NCI-H1694 treated with DMSO at 0.1 percent for 48 hours (cell line): ENCODE measurements around the gene CAMK2A.
A peak's percentile ranks its signal among the peaks of the same experiment; 100 is the strongest.
"Not testable (repeated sequence)": the region's sequence is repeated elsewhere in the genome, so short reads cannot be mapped to it uniquely, and the experiment has no call there.

Experiments
- DNase-seq: peaks from one replicate; lab custom pipeline; 2025; lab: John Stamatoyannopoulos, UW

The CAMK2A gene

DNA sequence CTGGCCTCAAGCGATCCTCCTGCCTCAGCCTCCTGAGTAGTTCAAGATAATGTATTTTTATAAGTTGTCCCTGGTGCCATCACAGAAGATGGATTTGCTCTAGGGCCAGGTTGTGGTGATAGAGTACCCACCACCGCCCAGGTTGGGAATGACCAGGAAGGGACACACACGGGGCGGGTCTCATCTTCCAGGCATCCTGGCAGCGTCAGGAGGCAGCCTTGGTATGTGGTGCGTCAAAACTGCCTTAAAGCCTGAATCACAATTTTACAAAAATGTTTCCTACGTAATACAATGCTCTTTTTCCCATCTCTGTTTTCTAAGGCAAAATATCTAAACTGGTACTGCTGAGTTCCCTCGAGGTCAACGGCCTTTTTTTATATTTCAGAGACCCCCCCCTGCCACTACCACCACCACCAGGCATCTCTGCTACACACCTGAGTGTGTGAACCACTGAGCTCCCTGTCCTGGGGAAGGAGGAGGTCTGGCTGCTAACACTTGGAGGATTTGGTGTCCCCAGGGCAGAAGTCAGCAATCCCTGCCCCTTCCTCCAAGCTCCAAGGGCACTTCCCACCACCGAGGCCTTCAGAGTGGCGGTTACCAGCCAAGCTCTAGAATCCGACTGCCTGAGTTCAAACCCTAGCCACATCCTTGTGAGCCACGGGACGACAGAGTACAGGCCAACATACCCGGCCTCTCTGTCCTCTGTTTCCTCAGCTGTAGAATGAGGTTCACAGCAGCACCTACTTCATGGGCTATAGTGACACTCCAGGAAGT lies 52.4 kb downstream of the CAMK2A start:
- no peak for DNase-seq

DNA sequence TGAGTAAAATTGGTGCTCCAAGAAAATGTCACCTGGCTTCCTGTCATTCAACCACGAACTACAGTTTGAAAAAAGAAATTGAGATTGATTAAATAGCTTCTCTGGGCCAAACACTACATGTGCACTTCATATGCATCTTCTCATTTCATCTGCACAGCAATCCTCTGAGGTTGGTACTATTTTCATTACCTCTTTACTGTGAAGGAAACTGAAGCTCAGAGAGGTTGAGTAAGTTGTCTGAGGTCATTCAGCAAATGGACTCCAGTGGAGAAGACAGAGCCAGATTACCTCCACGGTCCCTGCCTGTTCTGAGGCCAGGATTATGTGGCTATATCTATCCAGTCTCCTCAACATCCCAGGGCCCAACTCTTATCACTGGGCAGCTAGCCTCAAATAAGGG lies 53.3 kb downstream of the CAMK2A start:
- DNase-seq, result no peak

DNA sequence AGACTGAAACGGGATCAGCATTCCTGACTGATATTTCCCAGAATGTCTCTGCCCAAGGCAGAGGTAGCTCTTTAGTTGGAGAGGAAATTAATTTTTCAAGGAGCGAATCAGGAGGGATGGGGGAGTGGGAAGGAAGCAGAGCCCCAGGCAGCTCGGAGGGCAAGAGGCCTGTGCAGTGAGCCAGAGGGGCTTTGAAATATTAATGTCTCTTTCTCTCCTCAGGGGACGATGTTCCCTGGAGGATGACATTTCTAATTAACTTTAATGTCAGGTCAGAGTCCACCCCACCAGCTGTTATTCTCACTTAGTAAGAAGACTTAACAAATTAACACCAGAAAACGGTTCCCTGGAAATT lies 54.1 kb downstream of the CAMK2A start:
- DNase-seq, result no peak

- DNase-seq, result no peak
Observed at GRCh38 chr5:150234576-150235499, 54.7 kb downstream of the CAMK2A start.

- DNase-seq, result not testable (repeated sequence)
Observed at GRCh38 chr5:150233706-150234105, 55.9 kb downstream of the CAMK2A start.

DNA sequence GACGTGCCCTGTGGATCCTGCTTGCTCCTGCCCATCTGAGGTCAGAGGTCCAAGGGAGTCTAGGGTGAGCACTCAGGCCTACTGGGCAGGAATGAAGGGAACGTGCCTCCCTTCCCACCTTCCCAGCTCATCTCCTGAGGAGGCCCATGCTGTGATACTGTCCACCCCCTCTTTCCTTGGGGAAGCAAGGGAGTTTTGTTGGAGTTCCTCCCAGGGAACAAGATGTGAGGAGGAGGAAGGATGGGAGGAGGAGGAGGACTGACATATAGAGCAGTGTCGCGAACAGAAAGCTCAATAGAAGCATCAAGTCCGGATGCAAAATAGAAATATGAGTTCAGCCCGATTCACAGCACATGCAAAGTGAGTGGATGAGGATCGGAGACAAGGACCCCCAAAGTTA lies 58.7 kb downstream of the CAMK2A start:
- no peak for DNase-seq

GRCh38 chr5:150229571-150229970 lies 60.0 kb downstream of the CAMK2A start:
- no peak for DNase-seq

GRCh38 chr5:150227606-150228273 lies 61.8 kb downstream of the CAMK2A start:
- DNase-seq, result no peak

GRCh38 chr5:150227036-150227435 lies 62.5 kb downstream of the CAMK2A start:
- no peak for DNase-seq

DNA sequence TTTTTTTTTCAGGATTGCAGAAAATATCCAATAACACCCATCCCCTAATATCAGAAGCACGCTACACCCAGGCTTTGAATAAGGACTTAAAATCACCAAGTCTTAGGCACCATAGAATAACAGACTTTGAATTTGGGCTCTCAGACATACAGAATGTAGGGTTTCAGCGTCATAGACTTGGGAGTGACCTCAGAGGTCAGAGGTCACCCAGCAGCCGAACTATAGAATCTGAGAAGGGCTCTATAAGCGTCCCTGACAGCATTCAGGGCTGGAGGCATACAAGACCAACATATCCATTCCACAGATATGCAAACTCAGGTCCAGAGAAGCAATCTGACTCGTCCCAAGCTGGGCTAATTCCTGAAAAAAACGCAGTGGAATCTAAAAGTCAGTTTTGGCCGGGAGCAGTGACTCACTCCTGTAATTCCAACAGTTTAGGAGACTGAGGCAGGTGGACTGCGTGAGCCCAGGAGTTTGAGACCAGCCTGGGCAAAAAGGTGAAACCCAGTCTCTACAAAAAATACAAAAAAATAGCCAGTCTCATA lies 65.0 kb downstream of the CAMK2A start:
- DNase-seq, result no peak

- DNase-seq, result no peak
Observed at GRCh38 chr5:150223474-150223873, 66.1 kb downstream of the CAMK2A start.

GRCh38 chr5:150222906-150223305 lies 66.7 kb downstream of the CAMK2A start:
- no peak for DNase-seq

DNA sequence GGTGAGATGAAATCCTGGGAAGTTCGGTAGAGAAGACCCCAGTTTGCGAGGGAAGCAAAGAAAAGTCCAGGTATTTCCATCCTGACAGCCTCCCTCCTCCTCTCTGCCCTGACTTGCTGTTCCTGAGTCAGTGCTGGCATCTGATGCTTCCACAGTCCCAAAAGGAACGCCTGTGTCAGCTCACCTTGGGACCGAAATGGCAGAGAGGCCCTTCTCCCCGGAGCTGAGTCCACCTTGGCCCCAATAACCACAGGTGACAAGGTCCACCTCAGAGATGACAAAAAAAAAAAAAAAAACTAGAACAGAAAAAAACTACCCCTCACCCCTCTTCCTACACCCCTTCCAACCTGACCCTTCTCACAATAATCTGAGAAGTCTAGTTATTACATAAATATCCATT lies 68.1 kb downstream of the CAMK2A start:
- DNase-seq, result no peak

DNA sequence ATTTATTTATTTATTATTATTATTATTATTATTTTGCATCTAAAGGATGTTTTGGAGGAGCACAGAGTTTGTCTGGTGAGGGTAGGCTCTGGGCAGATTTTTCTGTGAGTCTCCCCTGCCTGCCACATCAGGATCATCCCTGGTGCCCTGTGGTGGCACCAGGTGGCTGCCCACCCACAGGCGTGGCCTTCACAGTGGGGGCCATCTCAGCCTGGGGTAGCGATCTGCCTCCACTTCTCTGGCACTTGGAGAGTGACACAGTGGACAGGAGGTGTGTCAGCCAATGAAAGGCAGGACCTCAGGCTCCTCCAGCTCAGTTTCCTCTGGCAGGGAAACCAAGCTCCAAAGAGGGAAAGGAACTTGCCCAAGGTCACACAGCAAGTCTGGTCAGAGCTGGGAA lies 69.7 kb downstream of the CAMK2A start:
- DNase-seq, result no peak

DNA sequence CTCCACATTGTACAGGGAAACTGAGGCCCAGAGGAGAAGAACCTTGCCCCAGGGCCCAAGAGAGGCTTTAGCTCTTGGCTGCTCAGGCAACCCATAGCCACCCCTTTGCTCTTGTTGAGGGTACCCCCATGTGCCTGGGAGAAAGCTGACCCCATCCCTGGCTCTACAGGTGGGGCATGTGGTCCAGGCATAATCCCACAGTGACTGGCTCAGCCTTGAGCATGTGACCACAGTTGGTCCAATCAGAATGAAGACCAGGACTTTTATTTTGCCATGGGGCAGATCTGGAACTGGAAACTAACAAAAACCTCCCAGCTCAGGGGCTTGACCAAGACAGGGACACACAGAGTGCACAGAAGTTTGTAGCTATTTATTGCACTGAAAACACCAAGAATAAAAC lies 70.4 kb downstream of the CAMK2A start:
- no peak for DNase-seq

GRCh38 chr5:150218693-150219035 lies 70.9 kb downstream of the CAMK2A start:
- no peak for DNase-seq

- DNase-seq, result peak; percentile 62
Observed at GRCh38 chr5:150217873-150218692, 71.5 kb downstream of the CAMK2A start.

- DNase-seq, result no peak
Observed at GRCh38 chr5:150217038-150217437, 72.5 kb downstream of the CAMK2A start.

DNA sequence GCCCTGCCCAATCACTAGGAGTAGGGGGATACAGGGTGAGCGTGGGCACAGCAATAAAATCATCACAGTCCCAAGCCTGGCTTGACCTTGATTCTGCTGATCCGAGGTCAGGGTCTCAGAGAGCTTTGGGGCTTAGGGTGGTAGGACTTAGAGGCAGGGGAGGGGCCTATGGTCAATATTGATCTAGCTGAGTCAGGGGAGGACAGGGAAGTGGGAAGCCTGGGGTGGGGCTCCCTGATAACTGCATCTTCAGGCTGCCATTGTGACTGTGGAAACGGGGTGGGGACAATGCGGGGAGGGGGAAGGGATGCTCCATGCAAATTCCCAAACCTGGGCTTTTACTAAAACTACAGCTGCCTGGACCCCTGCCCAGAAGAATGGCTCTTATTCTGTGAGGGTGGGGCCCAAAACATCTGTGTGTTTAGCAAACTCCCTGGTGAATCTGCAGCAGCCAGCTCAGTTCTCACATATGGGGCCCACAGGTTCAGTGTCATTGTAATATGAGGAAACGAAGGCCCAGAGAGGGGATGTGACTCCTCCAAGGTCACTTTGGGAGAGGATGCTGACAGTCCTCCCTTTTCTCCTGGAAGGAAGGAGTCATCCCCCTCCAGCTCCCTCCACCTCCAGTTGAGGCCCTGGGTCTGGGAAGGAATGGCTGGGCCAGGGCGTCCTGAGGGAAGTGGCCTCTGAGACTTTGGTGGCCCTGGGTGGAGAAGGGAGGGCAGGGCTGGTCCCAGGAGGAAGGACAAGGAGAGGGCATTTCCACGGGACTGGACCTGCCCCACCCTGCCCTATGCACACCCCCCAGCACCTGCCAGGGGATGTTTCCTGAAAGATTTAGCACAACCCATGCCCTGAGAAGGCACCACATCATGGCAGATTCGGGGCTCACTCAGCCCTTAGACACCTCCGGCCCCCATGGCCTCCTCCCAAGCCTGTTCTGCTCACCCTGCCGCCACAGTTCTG lies 73.3 kb downstream of the CAMK2A start:
- no peak for DNase-seq

- DNase-seq, result no peak
Observed at GRCh38 chr5:150214289-150214688, 75.3 kb downstream of the CAMK2A start.
